Sigmoid colon (tissue), 7 donors: ENCODE results near the gene MYMX. TPM values are rescaled to one million over a fixed set of nuclear protein-coding genes. Genes with fewer than 3 reads are reported as not detected.

Source experiments
- DNase-seq: peaks from one replicate; pipeline ENCODE4 v3.0.0-alpha.2; 2019
- H3K27ac ChIP-seq, 4 donors: fragments of 200-600 bp; sonication (generic); one replicate each; pipeline ENCODE4 v1.5.1; 2016 to 2019; ENCODE audit warnings: mild to moderate bottlenecking in 1 of 4
- H3K27me3 ChIP-seq, 3 donors: fragments of 200-600 bp; sonication (generic); one replicate each; pipeline ENCODE4 v1.5.1; 2019; ENCODE audit warnings: mild to moderate bottlenecking in 1 of 3
- H3K36me3 ChIP-seq, 4 donors: fragments of 200-600 bp; sonication (generic); one replicate each; pipeline ENCODE4 v1.5.1; 2016 to 2019
- H3K4me1 ChIP-seq, 4 donors: fragments of 200-600 bp; sonication (generic); one replicate each; pipeline ENCODE4 v1.5.1; 2017 to 2019
- H3K4me3 ChIP-seq, 4 donors: fragments of 200-600 bp; sonication (generic); one replicate each; pipeline ENCODE4 v1.5.1; 2017 to 2019; ENCODE audit warnings: mild to moderate bottlenecking in 2 of 4, moderate library complexity in 1 of 4
- H3K9me3 ChIP-seq, 4 donors: fragments of 200-600 bp in 3 of 4; sonication (generic) in 3 of 4; one replicate each; pipeline versions ENCODE4 v1.5.1 to v1.6.1; 2013 to 2019
- CTCF ChIP-seq, 4 experiments: fragments of 450-650 bp in 3 of 4; fragments of 200-600 bp in 1 of 4; IDR thresholded peaks; one replicate each; pipeline ENCODE4 v1.5.1; 2016 to 2019; ENCODE audit warnings: antibody characterized with exemption in 4 of 4, mild to moderate bottlenecking in 3 of 4, moderate library complexity in 2 of 4
- EP300 ChIP-seq, 4 donors: sonication (generic); formaldehyde crosslinking; IDR thresholded peaks; one replicate each; pipeline ENCODE4 v1.6.1; 2017; ENCODE audit warnings: antibody characterized with exemption in 4 of 4
- POLR2A ChIP-seq, 2 donors: fragments of 450-650 bp; IDR thresholded peaks; one replicate each; pipeline ENCODE4 v1.6.1; 2016; ENCODE audit warnings: antibody characterized with exemption in 2 of 2, mild to moderate bottlenecking in 2 of 2, moderate library complexity in 2 of 2
- POLR2AphosphoS5 ChIP-seq, 4 donors: sonication (generic); formaldehyde crosslinking; IDR thresholded peaks; one replicate each; pipeline ENCODE4 v1.6.1; 2017; ENCODE audit warnings: antibody characterized with exemption in 4 of 4
- WGBS, 2 donors: extraction: QIAGEN DNeasy Blood & Tissue Kit; methylation state at CpG; one replicate each; pipeline ENCODE4 v1.1.7; 2013; 5-methylcytosine and 5-hydroxymethylcytosine counted together
- intact Hi-C: fragments of 100-400 bp; cut with DNase I; formaldehyde crosslinking; loops from one replicate; pipeline ENCODE4 v1.15.1; 2023
- polyA plus RNA-seq, 3 donors: library from polyadenylated mRNA; stranded (reverse); fragments of 200-250 nt; gene quantifications; one replicate each; pipeline ENCODE4 v1.2.3, GENCODE V29; 2013
- total RNA-seq, 4 donors: library from RNA; depleted of rRNA; stranded (reverse); fragments of >200 nt; gene quantifications; one replicate each; pipeline ENCODE4 v1.1.0, GENCODE V29; 2016
- donor health status: healthy with polysubstance abuse.
- donor health status: Bipolar disorder and iron deficiency.
- donor health status: healthy.

The MYMX gene
- total and polyA plus RNA-seq, 7 donors = 0.28 TPM; not detected in 6

- H3K4me1 ChIP-seq = peaks cover 0 to 16% (median 13%) of the 10 kb centered on the region in 4 donors
- intact Hi-C loops = no loop called here
- H3K4me3 ChIP-seq = no peak overlapping the region
- no peak overlapping the region for H3K27ac ChIP-seq
- TF ChIP-seq EP300 (IDR thresholded peaks at IDR 0.05) = no peak
- TF ChIP-seq CTCF (IDR thresholded peaks at IDR 0.05) = no peak
- TF ChIP-seq POLR2AphosphoS5 (IDR thresholded peaks at IDR 0.05) = no peak
- no peak for TF ChIP-seq POLR2A (IDR thresholded peaks at IDR 0.05)
- no peak for DNase-seq
- no peaks in the 10 kb centered on the region for H3K27me3 ChIP-seq
- H3K9me3 ChIP-seq = no peaks in the 10 kb centered on the region
- WGBS, 2 donors = 91 to 94% methylated on average over 7 of the region's 7 CpGs
- H3K36me3 ChIP-seq = no peaks in the 10 kb centered on the region
Measured at GRCh38 chr6:44243345-44243744, 26.6 kb downstream of the MYMX start.

- intact Hi-C loops = no loop called here
- WGBS, 2 donors = 78 to 81% methylated on average over 12 of the region's 12 CpGs
Measured at GRCh38 chr6:44245391-44245911, 28.7 kb downstream of the MYMX start.

GRCh38 chr6:44245912-44246662, 29.4 kb downstream of the MYMX start:
- WGBS, 2 donors = 1 to 2% methylated on average over 62 of the region's 62 CpGs
- intact Hi-C loops = loop anchor here (1.0 kb wide), 2 partner anchors 8 to 12 kb away; no protein-coding TSS in a partner anchor
- TF ChIP-seq EP300 (IDR thresholded peaks at IDR 0.05) (peak in 1 of 4 donors; percentile 33), POLR2A (IDR thresholded peaks at IDR 0.05) (no peak), POLR2AphosphoS5 (IDR thresholded peaks at IDR 0.05) (peak; percentile 4 to 85 (median 30)), CTCF (IDR thresholded peaks at IDR 0.05) (no peak)

More at GRCh38 chr6:44245391-44245911, 28.7 kb downstream of the MYMX start:
- Histone ChIP-seq H3K36me3 (peaks cover 4 to 18% (median 17%) of the 10 kb centered on the region in 4 donors), H3K27me3 (no peaks in the 10 kb centered on the region), H3K4me3 (peak overlapping the region; percentile 68 to 98 (median 82)), H3K27ac (peak overlapping the region; percentile 96 to 99 (median 96)), H3K4me1 (peaks cover 0 to 25% (median 24%) of the 10 kb centered on the region in 4 donors), H3K9me3 (no peaks in the 10 kb centered on the region)
- DNase-seq = no peak
- peak in 1 of 4 donors; percentile 2 for TF ChIP-seq POLR2AphosphoS5 (IDR thresholded peaks at IDR 0.05)
- no peak for TF ChIP-seq EP300 (IDR thresholded peaks at IDR 0.05)

GRCh38 chr6:44246663-44247337, 30.1 kb downstream of the MYMX start, which contains the start of gene HSP90AB1:
Gene HSP90AB1 (plus strand): TSS chr6:44247101. CDS start chr6:44248630, 1,529 bp downstream.
- Histone ChIP-seq H3K9me3 (no peaks in the 10 kb centered on the region), H3K36me3 (peaks cover 16 to 32% (median 30%) of the 10 kb centered on the region in 4 donors), H3K4me1 (peaks cover 0 to 25% (median 24%) of the 10 kb centered on the region in 4 donors), H3K27ac (peak within 1 kb of the TSS; percentile 96 to 99 (median 96)), H3K4me3 (peak within 1 kb of the TSS; percentile 68 to 98 (median 82)), H3K27me3 (no peaks in the 10 kb centered on the region)
- TF ChIP-seq POLR2AphosphoS5 (IDR thresholded peaks at IDR 0.05) (peak; percentile 99 to 100 (median 100)), POLR2A (IDR thresholded peaks at IDR 0.05) (peak; percentile 98 to 99), EP300 (IDR thresholded peaks at IDR 0.05) (peak in 1 of 4 donors; percentile 74), CTCF (IDR thresholded peaks at IDR 0.05) (no peak)
- peak; percentile 99 for DNase-seq
- intact Hi-C loops = loop anchor here (1.0 kb wide), 2 partner anchors 8 to 12 kb away; no protein-coding TSS in a partner anchor
- 0% methylated on average over 34 of the region's 34 CpGs for WGBS, 2 donors

More at GRCh38 chr6:44245912-44246662, 29.4 kb downstream of the MYMX start:
- Histone ChIP-seq H3K9me3 (no peaks in the 10 kb centered on the region), H3K36me3 (peaks cover 10 to 25% (median 23%) of the 10 kb centered on the region in 4 donors), H3K4me3 (peak overlapping the region; percentile 68 to 98 (median 82)), H3K27ac (peak overlapping the region; percentile 96 to 99 (median 96)), H3K4me1 (peaks cover 0 to 25% (median 24%) of the 10 kb centered on the region in 4 donors), H3K27me3 (no peaks in the 10 kb centered on the region)
- peak; percentile 94 for DNase-seq
